HG02759 (cell line): ENCODE data around the gene DYNC1H1.
"Not testable (repeated sequence)": the region's sequence is repeated elsewhere in the genome, so short reads cannot be mapped to it uniquely, and the experiment has no call there.

Source experiments
- ATAC-seq: cut with Tn5 transposase; IDR thresholded peaks from one replicate; pipeline ENCODE4 v1.9.1; 2021; ENCODE audit warnings: mild to moderate bottlenecking, moderate library complexity; ENCODE audit not compliant: unreplicated experiment

The DYNC1H1 gene

DNA sequence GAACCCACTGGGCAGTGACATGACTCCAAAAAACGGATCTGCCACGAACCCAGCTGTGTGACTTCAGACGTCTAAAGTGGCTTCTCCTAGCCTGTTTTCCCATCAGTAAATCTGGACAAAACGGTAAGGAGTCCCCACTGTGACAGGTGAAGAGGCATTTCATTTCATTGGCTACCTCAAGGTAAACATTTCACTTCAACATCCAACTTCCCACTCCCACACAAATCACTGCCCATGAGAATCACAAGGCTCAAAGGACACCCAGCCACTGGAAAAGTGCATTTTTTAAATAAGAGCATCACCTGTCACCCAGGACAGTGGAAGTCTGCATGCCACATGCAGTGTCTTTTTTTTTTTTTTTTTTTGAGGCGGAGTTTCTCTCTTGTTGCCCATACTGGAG lies 94.6 kb downstream of the DYNC1H1 start:
- no peak for ATAC-seq

- peak; percentile 71 for ATAC-seq
These were observed 98.9 kb downstream of the DYNC1H1 start for GRCh38 chr14:102063109-102063807.

GRCh38 chr14:102063808-102064429 lies 99.5 kb downstream of the DYNC1H1 start:
- ATAC-seq, result no peak

DNA sequence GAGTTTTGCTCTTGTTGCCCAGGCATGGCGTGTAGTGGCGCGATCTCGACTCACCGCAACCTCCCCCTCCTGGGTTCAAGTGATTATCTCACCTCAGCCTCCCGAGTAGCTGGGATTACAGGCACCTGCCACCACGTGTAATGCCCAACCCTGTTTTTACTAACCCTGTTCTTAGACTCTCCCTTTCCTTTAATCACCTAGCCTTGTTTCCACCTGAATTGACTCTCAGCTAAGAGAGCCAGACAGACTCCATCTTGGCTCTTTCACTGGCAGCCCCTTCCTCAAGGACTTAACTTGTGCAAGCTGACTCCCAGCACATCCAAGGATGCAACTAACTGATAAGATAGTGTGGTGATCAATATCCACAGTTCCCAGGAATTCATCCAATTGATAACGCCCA lies 100.2 kb downstream of the DYNC1H1 start:
- not testable (repeated sequence) for ATAC-seq

DNA sequence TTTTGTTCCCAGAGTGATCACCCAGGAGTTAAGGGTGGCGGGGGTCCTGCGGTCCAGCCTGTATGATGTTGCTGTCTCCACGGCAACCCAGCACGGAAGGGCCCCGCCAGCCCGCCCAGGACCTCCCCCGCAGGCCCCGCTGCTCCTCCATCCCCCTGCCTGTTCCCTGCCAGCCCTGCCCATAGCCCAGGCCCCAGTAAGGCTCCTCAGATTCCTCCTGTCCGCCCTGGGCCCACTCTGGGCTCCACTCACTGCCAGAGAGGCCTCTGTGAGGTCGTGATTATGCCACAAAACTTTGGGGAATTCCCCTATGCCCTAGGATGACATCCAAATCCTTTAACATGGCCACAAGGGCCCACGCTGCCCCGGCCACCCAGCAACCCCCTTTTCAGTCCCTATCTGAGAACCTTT lies 101.7 kb downstream of the DYNC1H1 start:
- ATAC-seq, result no peak

DNA sequence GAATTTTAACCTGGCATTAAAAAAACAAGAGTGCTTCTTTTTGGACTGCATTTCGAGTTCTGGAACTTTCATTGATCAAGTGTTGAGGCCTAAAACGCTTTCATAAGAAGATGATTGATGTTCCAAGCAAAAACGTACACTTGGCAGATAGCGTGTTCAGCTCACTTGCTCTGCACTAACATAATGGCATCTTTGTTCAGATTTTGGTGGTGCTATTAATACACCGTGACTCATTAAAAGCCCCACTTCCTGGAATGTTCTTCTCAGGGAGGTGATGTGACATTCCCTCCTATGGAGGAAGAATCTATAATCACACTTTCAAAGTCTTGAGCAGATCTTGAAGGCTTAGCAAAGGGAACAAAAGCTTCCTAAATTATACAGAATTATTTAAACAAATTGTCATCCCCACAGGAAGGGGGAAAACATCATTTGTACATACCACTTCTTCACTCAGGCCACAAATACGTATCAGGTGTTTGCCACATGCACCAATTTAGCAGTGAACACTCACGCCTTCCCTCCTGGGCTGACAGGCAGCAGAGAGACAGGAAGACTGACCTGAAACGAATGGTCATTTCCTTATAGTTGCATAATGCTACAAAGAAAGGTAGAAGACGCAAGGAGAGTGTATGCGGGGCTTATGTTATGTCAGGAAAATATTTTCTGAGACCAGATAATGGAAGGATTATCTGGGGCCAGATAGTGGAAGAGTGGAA lies 107.1 kb downstream of the DYNC1H1 start:
- ATAC-seq, result no peak

GRCh38 chr14:102074415-102074964 lies 110.1 kb downstream of the DYNC1H1 start:
- ATAC-seq, result no peak

GRCh38 chr14:102075155-102075554 lies 110.8 kb downstream of the DYNC1H1 start:
- ATAC-seq, result no peak

- no peak for ATAC-seq
These were observed 113.0 kb downstream of the DYNC1H1 start for GRCh38 chr14:102077382-102077709.

- not testable (repeated sequence) for ATAC-seq
These were observed 114.0 kb downstream of the DYNC1H1 start for GRCh38 chr14:102078361-102078791.

GRCh38 chr14:102078831-102079699 lies 114.7 kb downstream of the DYNC1H1 start:
- no peak for ATAC-seq

DNA sequence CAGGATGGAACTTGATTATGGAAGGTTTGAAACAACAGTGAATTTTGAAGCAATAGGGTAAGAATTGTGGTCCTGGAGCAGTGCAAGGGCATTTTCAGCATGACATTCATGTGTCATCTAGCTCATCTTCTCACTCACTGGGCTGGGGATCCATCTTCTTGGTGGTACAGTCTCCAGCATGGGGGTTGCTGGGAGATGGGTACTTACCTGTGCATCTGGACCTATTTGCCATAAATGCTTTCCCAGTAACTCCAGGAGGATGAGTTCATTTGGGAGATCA lies 115.3 kb downstream of the DYNC1H1 start:
- no peak for ATAC-seq

- ATAC-seq, result no peak
These were observed 116.1 kb downstream of the DYNC1H1 start for GRCh38 chr14:102080183-102081080.

GRCh38 chr14:102081231-102082080 lies 117.1 kb downstream of the DYNC1H1 start:
- no peak for ATAC-seq

GRCh38 chr14:102084522-102084921 lies 120.1 kb downstream of the DYNC1H1 start:
- ATAC-seq, result not testable (repeated sequence)

- ATAC-seq, result no peak
These were observed 120.6 kb downstream of the DYNC1H1 start for GRCh38 chr14:102084931-102085330.

DNA sequence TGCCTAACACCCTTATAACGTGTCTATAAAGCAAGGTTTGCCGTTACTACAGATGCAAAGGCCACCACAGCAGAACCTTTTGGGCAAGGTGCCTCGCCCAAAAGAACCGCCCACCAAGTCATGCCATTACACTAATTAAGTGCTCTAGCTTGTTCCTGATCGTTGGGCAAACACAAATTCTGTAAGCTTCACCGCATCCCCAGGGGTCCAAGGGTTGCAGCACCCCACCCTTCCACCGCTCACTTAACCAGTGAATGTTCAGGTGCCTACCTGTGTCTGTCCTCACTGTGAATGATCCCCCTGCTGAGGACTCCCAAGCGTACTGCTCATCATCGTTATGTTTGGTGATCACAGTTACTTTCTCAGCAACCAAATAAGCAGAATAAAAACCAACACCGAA lies 121.1 kb downstream of the DYNC1H1 start:
- no peak for ATAC-seq

- peak; percentile 26 for ATAC-seq
These were observed 121.8 kb downstream of the DYNC1H1 start for GRCh38 chr14:102085948-102086708.

- ATAC-seq, result no peak
These were observed 122.3 kb downstream of the DYNC1H1 start for GRCh38 chr14:102086709-102086971.
